Amygdala (tissue), 56 donors: ENCODE data around the gene PIK3R3.
"Not testable (repeated sequence)": the region's sequence is repeated elsewhere in the genome, so short reads cannot be mapped to it uniquely, and the experiment has no call there.

ENCODE experiments used
- DNase-seq, 56 donors: peaks; one replicate each; lab custom pipeline; 2025; lab: John Stamatoyannopoulos, UW

The PIK3R3 gene

GRCh38 chr1:46076343-46076742 lies 56.1 kb downstream of the PIK3R3 start:
- DNase-seq, result no peak

- DNase-seq, result no peak
These were observed 59.5 kb downstream of the PIK3R3 start for GRCh38 chr1:46072975-46073374.

DNA sequence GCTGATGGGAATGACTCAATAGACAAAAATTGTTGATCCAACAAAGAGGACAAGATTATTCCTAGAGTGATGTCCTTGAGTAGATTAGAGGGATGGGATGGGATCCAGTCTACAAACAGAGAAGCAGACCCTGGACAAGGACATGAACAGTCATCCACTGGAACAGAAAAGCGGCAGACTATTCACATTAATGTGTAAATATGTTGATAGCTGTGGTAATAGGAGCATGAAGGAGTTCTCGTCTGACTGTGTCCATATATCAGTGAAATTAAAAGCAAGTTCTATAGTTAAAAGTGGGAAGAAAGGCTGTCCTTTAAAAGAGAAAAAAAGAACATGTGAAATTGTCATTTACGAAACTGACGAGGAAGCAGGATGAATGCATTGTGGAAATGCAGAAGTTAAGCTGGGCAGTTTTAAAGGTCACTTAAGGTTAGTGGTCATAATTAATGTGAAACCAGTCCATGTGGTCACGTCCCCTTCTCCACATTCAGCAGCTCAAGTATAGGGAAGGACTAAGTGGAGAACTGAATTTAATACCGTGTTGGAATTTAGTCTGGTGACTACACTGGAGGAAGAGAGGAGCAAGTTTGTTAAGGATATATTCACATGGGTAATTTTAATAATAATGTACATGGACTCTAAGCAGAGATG lies 62.1 kb downstream of the PIK3R3 start:
- DNase-seq, result no peak

GRCh38 chr1:46068525-46068924 lies 63.9 kb downstream of the PIK3R3 start:
- DNase-seq, result no peak

- DNase-seq, result no peak
These were observed 64.8 kb downstream of the PIK3R3 start for GRCh38 chr1:46067652-46068051.

DNA sequence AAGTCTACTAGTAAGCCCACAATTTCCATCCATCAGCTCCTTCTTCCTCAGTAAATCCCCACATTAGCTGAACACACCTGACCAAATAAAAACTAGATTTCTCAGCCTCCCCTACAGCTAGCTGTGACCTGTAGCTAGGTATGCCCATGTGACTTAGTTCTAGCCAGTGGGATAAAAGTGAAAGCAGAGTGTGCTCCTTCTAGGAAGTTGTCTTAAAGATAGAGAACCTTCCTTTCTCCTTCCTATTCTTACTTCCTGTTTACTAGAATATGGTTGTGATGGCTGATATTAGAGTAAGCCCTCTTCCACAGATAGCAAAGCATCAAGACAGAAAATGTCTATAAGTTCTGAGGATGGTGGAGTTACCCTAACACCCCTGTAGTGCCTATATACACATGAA lies 67.0 kb downstream of the PIK3R3 start:
- no peak for DNase-seq

DNA sequence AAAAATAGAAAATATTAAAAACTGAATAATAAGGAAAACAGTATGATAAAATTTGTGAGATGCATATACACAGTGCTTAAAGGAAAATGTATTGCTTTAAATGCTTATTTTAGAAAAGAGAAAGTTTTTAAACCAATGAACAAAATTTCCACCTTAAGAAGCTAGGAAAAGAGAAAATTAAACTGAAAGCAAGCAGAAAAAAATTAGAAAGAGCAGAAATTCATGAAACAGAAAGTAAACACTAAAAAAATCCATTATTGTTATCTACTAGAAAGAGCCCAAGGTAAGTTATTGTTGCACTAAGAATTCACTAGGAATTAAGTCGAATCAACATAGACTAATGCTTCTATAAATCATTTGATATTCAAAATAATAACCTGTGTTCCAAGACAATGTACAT lies 67.7 kb downstream of the PIK3R3 start:
- no peak for DNase-seq

DNA sequence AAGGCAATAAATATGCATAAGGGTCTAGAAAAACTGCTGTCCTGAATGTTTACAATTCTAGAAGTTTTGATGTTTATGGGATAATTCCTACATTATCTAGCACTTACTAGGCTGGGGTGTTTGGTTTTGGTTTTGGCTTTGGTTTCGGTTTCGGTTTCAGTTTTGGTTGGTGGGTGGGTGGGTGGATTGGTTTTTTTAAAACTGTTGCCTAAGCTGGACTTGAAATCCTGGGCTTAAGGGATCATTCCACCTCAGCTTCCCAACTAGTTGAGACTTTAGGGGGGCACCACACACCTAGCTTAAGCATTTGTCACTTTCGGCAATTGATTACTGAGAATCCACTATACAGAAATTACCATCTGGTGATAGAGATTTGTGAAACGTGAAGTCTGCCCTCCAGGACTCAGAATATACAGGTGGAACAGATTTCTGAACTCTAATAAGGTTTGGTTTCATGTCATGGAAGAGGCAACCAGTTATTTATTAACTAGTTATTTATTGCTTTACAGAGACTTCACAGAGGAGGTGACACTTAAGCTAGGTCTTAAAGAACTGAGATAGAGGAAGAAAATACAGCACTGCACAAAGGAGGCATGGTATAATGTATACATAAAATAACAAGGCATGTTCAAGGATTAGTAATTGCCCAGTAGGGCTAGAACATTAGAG lies 69.6 kb downstream of the PIK3R3 start:
- DNase-seq, result no peak

DNA sequence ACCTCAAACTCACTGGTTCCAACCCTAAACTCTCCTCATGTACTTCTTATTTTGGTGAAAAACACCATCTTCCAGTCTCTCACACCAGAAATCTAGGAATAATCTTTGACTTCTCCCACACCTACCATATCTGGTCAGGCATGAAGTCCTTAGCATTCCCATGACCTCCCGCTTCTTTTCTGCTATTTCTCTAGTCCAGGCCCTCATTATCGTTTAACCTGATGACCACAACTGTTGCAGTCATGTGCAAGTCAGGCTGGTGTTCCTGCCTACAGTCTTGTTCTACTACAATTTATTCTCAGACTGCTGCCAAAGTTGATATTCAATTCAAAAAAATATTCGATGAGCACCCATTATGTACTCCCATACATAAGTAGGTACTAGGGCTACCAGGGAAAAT lies 71.3 kb downstream of the PIK3R3 start:
- no peak for DNase-seq

DNA sequence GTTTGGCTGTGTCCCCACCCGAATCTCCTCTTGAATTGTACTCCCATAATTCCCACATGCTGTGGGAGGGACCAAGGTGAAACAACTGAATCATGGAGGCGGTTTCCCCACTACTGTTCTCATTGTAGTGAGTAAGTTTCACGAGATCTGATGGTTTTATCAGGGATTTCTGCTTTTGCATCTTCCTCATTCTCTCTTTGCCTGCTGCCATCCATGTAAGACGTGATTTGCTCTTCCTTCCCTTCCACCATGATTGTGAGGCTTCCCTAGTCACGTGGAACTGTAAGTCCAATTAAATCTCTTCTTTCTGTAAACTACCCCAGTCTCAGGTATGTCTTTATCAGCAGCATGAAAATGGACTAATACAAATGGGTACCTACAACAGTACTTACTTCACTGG lies 73.5 kb downstream of the PIK3R3 start:
- DNase-seq, result no peak

- DNase-seq, result no peak
These were observed 74.6 kb downstream of the PIK3R3 start for GRCh38 chr1:46057781-46058180.

DNA sequence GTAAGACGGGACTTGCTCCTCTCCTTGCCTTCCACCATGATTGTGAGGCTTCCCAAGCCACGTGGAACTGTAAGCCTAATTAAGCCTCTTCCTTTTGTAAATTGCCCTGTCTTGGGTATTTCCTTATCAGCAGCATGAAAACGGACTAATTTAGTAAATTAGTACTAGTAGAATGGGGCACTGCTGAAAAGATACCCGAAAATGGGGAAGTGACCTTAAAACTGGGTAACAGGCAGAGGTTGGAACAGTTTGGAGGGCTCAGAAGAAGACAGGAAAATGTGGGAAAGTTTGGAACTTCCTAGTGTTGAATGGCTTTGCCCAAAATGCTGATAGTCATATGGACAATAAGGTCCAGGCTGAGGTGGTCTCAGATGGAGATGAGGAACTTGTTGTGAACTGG lies 75.2 kb downstream of the PIK3R3 start:
- DNase-seq, result not testable (repeated sequence)

DNA sequence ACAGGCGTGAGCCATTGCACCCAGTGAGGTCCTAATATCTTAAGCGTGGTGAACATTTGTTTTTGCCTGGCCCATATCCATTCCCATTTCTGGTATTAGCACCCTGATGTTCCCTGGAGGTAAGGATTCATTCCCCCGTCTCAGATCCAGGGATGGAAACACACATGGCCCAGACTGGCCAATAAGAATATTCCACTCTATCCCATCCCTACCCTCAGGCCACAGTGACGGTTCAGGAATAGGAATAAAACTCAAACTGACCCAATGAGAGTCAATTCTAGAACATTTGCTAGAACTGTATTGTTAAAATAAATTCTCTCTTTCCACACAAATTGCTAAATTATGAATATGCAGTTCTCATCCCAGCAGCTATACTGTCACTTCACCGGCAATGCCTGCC lies 76.1 kb downstream of the PIK3R3 start:
- no peak for DNase-seq

DNA sequence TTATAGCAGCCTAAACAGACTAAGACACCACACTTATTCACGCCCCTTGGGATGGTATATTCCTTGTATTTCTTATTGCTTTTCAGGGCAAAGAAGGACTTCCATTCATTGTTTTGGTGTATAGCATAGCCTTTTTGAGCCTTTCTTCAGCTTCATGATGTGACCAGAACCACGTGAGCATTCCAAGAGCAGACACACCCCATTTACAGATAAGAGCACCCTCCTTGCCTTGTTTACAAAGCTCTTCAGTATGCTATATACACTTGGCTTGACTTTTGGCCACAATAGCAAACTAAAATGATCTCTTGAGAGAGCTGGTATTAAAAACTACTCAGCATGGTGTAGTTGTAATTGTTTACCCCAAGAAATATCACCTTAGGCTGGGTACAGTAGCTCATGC lies 78.7 kb downstream of the PIK3R3 start:
- no peak for DNase-seq

- no peak for DNase-seq
These were observed 88.3 kb downstream of the PIK3R3 start for GRCh38 chr1:46044116-46044515.

DNA sequence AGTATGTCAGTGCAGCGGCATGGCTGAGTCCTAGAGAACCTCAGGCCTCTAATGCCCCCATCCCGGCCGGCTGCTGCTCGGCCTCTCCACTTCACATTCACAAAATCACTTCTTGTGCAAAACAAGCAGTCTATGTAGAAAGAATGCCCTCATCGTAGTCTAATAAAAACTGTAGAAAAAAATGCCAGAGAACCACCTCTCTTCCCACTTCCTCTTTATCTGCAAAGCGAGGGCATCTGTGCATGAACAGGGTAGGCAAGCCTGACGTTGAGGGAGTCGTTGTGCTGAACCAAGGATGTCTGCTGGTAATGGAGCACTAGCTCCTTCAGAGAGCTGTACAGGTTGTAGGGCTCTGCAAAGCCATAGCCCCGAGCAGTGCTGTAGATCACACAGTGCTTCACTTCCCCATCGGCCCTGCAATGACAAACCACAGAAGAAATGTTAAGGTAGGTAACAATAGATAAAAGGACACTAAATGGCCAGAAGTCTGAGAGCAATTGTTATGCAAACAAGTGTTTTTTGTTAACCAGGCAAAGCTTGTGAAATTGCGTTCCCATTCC lies 88.9 kb downstream of the PIK3R3 start:
- DNase-seq, result no peak

DNA sequence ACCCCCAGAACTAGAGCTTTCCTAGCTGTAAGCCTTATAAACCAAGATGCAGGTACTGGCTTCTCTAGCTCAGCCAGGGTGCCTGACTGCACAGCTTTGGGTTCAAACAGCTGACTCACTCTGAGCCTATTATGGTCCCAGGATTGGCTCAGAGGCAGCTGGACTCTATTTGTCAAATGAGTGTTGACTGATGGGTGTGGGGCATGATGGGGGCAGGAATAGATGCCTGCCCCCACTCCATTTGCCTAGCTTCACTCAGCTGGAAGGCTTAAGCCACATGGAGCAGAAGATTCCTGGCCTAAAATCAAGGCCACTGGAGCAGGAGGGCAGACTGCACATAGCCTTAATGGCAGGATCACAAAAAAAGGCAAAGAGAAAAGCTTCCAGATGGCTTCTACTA lies 90.5 kb downstream of the PIK3R3 start:
- DNase-seq, result peak in 3 of 56 donors; percentile 9 to 30 (median 29)

DNA sequence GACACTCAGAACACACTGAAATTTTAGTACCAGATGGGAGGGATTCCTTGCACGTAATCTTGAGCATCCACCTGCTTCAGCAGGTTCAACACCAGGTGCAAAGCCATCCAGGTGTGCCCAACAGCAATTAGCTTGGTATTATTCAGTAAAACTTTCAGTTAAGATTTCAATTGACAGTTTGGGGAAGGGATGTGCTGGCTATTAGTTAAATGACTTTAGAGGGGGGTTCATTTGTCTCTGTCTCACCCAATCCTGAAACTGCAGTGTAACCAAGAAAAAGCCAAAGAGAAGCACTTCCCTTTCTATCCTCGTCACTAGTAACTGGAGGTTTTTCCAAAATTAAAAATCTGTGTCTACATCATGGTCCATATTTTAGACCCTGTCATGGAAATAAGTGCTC lies 90.9 kb downstream of the PIK3R3 start:
- no peak for DNase-seq

DNA sequence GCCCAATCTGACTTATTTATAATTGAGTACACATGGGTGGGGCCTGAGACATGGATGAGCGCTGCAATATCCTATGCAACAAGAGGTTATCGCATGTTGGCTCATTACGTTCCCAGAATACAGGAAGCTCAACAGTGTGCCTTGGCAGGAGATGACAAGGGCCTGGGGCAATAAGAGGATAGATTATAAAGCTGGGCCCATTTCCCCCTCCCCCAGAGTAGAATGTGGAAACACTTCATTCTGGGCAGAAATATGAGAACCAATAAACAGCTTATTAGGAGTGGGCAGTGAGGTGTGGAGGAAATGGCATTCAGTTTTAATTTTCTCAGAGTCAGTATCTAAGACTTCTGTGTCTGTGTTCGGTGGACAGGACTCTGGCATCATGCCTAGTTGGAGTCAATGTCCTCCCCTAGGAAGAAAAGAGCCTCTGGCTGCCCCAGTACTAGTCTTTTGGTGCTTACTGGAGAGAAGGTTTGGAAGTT lies 92.8 kb downstream of the PIK3R3 start:
- DNase-seq, result no peak

- DNase-seq, result peak in 55 of 56 donors; percentile 15 to 93 (median 65)
These were observed 95.3 kb downstream of the PIK3R3 start for GRCh38 chr1:46036894-46037839.
